OCI-LY7 (cell line): Measurements from ENCODE around the gene C1orf50.

Experiments
- CTCF ChIP-seq: fragments of 200-600 bp; sonication (generic); conservative IDR thresholded peaks from 2 replicates; pipeline ENCODE4 v1.5.1; 2014; ENCODE audit warnings: mild to moderate bottlenecking, antibody characterized with exemption, low read length, moderate library complexity, mixed read lengths
- EZH2phosphoT487 ChIP-seq: fragments of 200-600 bp; sonication (generic); IDR thresholded peaks from 2 replicates; pipeline ENCODE4 v1.6.1; 2018; ENCODE audit warnings: low read depth, borderline replicate concordance, mild to moderate bottlenecking, mixed run types, antibody characterized with exemption, low read length, moderate library complexity, mixed read lengths

DNA sequence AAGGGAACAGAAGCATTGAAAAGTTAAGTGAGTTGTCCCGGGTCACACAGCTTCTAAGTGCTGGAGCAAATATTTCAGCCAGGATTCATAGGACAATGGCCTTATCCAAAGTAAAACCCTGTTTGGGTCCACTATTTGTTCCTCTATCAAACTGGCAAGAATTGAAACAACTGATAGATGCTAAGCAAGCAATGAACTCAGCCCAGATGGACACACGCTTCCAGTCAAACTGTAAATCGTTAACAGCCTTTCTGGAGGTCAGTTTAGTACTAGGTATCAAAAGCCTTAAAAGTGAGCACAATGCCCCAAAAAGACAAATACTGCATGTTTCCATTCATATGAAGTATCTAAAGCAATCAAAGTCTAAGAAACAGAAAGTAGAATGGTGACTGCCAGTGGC is 50.9 kb downstream of the C1orf50 start:
- no peak for TF ChIP-seq CTCF
- TF ChIP-seq EZH2phosphoT487: no peak
